GM12801 (cell line): ENCODE results near the gene CUBN.

Experiments used
- TF ChIP-seq, protein P1 (sequence below): IDR thresholded peaks from one replicate; pipeline ENCODE4 v1.5.1; 2011; ENCODE audit warnings: control low read depth; ENCODE audit not compliant: insufficient read length; ENCODE audit errors: extremely low read depth

Gene CUBN

DNA sequence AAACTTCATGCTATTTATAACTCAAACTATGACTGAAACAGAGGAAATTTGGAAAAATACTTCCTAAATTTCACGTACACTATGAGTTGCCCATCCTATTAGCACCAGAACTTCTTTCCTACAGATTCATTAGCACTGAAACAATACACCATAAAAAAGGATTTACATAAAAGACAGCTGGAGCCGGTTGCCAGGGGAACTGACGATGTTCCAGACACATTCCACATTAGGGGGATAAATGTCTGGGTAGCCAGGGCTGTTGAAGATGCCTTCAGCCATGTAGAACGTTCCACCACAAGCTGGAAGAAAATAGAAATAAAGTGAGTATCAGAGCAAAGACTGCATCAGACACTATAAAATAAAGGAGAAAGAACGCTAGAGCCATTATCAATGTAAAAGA, 182.5 kb downstream of the CUBN start:
- TF ChIP-seq, protein P1, sequence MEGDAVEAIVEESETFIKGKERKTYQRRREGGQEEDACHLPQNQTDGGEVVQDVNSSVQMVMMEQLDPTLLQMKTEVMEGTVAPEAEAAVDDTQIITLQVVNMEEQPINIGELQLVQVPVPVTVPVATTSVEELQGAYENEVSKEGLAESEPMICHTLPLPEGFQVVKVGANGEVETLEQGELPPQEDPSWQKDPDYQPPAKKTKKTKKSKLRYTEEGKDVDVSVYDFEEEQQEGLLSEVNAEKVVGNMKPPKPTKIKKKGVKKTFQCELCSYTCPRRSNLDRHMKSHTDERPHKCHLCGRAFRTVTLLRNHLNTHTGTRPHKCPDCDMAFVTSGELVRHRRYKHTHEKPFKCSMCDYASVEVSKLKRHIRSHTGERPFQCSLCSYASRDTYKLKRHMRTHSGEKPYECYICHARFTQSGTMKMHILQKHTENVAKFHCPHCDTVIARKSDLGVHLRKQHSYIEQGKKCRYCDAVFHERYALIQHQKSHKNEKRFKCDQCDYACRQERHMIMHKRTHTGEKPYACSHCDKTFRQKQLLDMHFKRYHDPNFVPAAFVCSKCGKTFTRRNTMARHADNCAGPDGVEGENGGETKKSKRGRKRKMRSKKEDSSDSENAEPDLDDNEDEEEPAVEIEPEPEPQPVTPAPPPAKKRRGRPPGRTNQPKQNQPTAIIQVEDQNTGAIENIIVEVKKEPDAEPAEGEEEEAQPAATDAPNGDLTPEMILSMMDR: no peak

DNA sequence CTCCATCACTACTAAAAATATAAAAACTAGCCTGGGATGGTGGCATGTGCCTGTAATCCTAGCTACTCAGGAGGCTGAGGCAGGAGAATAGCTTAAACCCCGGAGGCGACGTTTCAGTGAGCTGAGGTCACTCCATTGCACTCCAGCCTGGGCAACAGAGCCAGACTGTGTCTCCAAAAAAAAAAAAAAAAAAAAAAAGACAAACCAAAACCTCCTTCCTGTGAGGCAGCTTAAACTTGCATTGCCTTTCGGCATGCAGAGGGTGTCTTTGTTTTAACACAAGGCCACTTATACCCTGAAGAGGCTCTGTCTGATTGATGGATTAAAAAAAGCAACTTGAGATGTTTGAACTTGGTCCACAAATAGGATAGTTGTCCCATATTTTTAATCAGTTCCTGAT, 184.0 kb downstream of the CUBN start:
- TF ChIP-seq, protein P1: no peak

DNA sequence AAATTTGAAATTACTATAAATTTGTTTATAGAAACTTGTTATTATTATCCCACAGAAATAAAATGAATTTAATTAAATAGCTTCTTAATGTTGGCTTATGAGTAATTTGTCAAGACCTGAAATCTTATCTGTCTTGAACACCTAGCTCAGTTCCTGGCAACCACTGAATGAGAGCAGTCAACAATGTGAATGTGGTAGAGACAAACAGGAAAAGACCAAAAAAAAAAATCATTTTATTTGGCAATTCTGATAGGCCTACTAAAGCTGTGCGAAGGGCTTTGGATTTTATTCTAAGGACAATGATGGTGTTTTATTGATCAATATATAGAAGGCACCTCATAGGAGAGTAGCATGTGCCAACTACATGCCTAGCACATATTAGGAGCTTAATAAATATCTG, 184.6 kb downstream of the CUBN start:
- TF ChIP-seq, protein P1: no peak

DNA sequence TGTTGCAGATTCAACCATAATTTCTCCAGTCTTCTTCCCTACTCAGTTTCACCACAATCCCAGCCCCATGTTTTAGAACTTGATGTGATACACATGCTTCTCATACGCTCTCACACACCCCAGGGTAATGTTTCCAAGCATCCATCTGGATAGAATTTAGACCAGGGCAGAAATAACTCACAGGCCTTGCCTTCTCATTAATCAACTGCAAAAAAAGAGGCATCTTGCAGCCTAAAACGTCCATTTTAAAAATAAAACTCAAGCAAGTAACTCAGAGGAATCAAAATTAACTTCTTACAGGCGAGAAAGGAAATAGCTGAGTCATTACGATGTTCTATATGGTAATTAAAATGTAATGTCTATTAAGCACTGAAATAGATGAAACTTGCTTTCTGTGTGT, 185.2 kb downstream of the CUBN start:
- TF ChIP-seq, protein P1: no peak

DNA sequence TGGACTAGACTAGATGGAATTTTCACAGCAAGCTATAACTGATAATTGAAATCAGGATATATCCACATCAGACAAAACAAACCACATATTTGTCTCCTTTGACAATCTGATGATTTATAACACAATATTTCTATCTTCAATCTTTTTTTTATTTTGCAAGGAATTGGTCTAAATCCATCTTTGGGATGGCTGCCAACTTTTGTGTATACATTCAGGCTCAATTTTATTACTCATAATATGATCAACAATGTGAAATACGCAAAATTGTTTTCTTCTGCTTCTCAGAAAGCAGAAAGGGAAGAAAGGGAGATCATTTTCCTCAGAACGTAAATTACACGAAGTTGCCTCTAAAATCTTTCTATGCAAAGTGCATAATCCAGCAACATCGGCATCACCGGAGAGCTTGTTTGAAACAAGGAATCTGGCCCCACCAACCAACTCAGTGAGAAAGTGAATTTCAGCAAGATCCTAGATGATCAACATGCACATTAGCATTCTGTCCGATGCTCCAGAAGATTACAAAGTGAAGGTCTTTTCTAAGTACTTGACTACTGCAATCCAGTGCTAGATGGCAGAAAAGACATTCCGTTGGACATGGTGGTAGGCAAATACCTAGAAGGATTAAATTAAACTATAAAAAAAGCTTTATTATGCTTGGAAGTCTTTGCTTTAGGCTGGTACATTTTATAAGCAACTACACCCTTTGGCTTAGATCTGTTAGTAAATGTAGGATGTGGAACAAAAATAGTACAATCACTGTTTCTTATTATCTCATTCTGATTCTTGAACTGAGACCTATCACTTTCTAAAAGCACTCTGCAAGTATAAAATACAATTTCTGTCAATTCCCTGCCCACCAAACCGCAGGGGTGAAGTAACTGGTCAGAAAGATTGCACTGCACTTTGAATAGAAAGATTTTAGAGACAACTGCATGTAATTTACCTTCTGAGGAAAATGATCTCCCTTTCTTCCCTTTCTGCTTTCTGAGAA, 186.0 kb downstream of the CUBN start:
- TF ChIP-seq, protein P1: no peak

DNA sequence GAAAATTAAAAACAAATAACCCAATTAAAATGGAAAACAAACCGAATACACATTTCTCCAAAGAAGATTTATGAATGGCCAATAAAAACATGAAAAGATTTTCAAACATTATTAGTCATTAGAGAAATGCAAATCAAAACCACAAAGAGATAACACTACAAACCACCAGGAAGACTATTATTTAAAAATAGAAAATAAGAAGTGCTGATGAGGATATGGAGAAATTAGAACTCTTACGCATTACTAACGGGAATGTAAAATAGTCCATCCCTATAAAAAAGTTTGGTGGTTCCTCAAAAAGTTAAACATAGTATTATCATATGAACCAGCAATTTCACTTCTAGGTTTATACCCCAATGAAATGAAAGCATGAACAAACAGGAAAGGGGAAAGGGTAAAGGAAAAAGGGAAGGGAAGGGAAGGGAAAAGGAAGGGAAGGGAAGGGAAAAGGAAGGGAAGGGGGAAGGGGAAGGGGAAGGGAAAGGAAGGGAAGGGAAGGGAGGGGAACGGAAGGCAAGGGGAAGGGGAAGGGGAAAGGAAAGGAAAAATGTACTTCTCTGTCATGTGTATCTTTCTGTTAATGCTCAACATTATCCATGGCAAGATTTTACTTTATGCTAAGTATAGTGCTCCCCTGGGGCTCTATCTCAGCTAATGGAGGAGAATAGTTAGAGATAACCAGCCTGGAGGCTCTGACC, 187.1 kb downstream of the CUBN start:
- TF ChIP-seq, protein P1: no peak

DNA sequence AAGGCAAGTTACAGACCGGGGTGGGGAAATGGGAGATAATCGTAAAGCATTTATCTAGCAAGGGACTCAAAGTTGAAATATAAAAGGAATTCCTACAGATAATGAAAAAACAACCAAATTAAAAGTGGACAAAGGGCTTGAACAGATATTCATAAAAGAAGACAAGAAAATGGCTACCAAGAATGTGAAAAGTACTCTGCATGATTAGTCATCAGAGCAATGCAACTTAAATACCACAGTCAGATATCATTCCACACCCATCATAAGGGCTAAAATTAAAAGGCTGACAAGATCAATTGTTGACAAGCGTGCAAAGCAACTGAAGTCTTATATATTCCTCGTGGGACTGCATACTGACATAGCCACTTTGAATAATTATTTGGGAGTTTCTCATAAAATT, 187.7 kb downstream of the CUBN start:
- TF ChIP-seq, protein P1: no peak
